CD4-positive, alpha-beta T cell treated with Interleukin-2 at 100 ng/mL for 4 hours (primary cell): Measurements from ENCODE around the gene PILRA.

Experiments used
- DNase-seq: peaks from one replicate; pipeline ENCODE4 v3.0.0-alpha.2; 2020; ENCODE audit warnings: low spot score

PILRA gene

DNA sequence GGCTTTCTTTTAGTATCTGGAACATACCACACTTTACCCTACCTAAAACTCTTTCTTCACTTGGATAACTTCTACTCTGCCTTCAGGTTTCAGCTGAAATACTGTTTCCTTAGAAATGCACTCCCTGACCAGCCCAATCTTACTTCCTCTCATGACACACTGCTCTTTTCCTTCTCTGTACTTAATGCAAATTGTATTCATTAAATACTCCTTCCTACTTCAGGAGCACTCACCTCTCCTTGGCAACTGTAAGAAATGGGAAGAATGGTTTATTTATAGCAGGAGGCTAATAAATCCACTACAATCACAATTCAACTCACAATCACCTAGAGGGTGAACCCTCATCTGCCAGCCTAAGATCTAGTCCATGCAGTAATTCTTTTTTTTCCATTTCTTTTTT lies 40.1 kb downstream of the PILRA start:
- no peak for DNase-seq

DNA sequence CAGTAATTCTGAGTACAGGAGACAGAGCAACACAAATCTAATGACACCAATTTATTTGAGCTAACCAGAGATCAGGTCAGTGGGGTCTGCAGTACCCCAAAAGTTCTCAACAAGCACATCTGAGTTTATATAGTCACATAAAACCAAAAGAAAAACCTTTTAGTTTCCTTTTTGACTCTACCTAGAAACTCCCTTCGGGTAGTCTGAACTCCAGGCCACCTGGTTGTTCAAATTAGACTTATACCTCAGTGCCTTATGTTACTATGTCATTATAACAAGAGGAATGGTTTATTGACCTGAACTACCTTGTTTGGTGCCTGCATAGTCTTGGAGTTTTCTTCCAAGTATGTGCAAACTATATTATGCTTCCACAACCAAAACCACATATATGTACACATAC lies 40.6 kb downstream of the PILRA start:
- no peak for DNase-seq

DNA sequence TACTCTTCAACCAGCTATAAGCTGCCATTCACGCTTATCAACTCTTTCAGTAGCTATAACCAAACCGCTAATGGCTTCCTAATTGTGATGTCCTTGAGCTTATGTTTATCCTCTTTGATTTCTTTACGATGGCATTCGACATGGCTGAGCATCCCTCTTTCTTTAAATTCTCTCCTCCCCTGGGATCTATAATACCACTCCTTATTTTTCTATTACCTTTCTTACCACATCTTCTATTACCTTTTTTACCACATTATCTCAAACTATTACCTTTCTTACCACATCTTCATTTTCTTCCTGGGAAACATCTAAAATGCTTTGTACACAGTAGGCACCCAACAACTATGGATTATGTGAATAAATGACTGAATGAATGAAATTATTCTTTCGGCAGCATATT lies 42.2 kb downstream of the PILRA start:
- no peak for DNase-seq

DNA sequence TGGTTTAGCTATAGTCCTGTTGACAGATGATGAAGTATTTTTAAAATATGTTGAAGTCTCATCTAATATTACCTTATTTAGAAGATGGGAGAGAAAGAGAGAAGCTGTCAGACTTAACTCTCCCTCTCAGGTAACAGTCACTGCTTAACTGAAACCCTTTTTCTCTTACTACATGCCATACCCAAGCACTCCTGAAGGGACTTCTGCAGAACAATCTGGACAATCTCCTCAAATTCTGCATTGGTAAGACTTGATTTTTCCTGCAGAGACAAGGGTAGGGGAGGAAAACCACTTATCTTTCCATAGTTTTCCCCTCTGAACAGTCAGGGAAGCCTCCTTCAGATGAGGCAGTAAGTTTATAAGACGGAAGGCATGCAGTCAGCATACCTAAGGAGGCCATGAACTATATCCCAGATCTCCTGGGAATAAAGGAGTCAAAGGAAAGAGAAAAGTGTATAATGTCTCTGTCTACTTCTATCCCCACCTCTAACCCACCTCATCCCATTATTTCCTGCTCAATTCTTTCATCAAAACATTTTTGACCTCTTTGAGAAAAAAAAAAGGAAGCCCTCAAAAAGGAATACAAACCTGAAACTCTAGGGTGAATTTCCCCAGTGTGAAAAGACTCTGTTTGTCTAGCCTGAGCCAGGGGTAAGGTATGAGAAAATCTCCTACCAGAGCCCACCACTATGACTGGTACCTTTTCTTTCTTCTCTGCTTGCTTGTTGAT lies 45.8 kb downstream of the PILRA start:
- no peak for DNase-seq

DNA sequence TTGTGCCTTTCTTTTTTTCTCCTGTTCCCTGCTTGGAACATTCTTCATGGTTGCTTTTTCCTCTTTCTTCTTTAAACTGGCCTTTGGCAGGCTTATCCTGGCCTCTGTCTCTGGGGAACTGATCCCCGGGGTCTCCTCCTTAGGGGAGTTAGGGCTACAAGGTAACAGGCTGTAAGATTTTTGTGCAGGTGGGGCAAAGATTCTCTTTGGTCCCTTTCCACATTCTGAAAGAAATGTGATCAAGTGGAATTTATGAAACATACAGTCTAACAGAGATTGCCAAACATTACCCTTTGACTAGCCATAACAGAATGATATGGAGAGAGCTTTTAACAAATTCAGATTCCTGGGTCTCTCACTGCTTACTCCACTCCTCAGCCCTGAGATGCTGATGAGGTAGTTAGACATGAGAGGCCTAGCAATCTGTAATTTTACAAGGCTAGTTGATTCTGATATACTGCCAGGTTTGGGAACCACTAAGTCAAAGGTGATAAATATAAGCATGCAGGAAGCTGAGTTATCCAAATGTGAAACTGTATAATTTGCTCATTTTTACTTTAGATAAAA lies 46.5 kb downstream of the PILRA start:
- DNase-seq: no peak

DNA sequence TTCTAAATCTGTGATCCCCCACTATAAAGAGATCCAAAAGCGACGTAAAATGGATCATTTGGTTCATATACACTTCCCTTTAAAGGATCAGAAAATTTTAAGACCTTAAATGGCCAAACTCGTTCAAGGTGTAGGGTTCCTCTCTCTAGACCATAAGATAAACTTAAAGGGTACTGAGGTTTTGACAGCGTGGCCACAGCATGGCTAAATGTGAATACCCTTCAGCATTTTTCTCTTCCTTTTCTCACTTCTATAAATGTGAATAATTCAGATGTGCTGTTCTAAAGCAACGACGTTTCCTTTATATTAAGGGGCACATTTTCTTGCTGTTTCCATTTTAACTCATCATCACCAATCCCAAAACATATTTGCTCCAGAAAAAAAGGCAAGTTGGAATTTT lies 50.0 kb downstream of the PILRA start:
- DNase-seq: no peak

DNA sequence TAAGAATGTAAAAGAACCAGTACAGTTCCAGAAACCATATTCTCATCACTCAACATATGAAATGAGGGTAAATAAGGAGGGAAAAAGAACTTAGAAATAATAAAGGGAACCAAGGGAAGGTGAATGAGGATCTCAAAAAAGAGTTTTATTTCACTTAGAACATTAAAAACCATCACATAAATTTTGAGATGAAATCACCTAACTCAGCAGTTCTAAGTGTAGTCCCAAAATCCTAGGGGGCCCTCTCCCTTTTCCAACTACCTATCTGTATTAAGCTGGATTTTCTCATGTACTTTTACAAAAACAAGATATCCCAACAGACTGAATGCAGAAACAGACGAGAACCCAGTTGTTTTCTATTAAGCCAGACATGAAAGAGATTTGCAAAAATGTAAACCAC lies 52.1 kb downstream of the PILRA start:
- DNase-seq: no peak

DNA sequence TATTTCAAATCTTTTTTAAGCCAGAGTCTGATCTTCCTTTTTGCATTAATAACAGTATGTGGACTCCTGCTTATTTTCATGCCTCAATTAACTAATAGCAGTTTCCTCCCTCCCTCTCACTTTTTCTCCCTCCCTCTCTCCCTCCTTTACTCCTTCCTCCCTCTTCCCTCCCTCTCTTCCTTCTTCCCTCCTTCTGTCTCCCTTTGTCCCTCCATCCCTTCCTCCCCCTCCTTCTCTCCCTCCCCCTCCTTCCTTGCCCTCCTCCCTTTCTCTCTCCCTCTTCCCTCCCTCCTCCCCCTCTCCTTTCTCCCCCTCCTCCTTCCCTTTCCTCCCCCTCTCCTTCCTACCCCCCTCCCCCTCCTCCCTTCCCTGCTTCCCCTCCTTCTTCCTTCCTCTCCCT lies 53.2 kb downstream of the PILRA start:
- DNase-seq: no peak

DNA sequence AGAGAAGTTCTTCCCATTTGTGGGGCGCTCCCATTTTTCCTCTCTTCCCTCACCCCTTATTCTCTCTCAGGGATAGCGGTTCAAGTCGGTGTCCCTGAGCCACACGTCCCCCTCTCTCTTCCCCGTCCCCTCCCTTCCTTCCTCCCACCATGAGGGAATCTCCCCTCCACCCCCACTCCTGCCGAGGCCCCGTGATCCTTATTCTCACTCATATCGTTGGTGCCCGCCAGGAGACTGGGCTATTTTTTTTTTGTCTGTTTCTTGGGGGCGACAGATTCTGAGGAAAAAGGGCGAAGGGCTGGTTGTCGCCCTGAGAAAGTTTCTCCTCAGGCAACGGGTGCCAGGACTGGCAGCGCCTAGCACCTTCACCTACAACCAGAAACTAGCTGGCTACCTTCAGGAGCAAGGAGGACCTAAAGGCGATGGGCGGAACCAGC lies 54.5 kb downstream of the PILRA start:
- no peak for DNase-seq

DNA sequence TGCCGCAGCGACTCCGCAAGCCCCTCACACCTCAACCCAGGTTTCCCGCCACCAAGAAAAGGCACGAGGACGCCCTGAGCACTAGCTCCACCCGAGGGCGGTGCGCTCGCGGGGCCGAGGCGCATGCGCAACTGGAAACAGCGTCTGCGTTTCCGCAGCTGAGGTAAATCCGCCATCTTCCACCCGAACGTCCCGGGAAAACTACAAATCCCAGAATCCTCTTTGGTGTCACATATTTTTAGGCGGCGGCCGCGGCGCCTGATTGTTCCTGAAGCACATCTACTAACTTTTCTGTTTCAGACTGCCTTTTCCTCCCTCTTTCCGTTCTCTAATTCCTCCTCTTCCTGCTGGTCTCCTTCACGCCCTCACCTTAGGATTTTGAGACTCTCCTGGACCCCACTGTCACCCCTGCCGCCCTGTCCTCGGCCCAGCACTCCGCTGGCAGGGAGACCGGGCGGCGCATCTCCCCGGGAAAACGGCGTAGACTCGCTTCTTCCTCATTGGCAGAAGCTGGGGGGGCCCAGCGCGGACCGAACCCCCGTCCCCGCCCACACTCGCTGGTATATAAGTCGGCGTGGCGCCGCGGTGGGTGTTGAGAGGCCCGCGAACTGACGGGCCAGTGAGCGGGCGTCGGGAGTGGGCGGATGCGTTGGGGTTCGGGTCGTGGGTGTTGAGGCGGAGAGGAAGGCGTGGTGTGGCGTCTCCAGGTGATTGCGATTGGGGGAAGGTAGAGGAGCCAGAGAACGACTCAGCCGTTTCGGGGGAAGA lies 55.1 kb downstream of the PILRA start, which contains the start of gene ZCWPW1:
ZCWPW1 (minus strand) TSS at position 505 of the 768 bp plus-strand sequence. CDS start 8,054 bp downstream, outside the sequence.
- DNase-seq: peak; percentile 98

DNA sequence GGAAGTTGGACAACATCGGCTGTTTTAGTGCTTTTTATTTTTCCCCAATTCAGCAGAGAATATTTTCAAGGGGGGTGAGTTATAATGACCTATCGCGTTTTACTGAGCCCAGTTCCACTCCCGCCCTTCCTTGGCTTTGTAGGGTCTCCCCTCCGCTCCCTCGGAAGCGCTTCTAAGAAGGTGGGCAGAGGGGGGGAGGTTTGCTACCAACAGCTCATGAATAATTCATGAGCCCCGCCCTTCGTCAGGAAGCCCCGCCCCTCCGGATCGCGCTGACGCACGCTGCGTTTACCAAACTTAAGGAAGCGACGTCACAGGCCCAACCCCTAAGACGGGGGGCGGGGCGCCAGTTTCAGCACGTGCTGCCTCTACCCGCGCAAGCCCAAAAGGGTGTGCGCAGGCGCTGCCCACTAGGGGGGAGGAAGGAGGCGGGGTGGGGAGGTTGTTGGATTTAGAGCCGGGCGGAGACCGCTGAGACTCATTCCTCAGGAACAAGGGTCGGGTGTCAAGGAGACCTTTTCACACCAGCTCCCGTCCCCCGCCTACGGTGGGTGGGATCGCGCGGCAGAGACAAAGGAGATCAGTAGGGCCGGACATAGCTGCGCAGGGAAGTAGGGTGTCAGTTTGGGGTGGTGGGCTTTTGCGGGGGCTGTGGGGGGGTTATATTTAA lies 55.8 kb downstream of the PILRA start:
- DNase-seq: peak; percentile 100

DNA sequence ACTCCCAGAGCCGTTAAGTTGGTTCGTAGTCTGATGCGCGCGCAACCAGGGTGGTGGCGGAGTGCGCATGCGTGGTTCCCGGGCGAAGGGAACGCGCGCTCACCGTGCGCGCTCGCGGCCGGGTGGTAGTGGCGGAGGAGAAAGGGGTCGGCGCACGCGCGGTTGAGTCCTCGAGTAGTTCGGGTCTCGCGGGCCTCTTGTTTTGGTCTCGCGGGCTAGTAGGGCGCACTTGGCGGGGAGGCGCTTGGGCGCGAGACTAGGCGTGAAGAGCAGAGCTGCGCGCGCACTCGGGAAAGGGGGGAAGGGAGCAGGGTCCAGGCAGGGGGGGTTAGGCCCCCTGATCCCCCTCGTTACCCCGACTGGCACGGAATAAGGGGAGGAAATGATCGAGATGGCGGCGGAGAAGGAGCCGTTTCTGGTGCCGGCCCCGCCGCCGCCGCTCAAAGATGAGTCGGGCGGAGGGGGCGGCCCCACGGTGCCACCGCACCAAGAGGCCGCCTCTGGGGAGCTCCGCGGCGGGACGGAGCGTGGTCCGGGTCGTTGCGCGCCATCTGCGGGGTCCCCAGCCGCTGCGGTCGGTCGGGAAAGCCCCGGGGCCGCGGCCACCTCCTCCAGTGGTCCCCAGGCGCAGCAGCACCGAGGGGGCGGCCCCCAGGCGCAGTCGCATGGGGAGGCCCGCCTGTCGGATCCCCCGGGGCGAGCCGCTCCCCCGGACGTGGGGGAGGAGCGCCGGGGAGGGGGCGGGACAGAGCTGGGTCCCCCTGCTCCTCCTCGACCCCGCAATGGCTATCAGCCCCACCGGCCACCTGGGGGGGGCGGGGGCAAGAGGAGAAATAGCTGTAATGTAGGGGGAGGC lies 56.6 kb downstream of the PILRA start, which contains the start of gene MEPCE:
MEPCE (plus strand) TSS at position 195 of the 856 bp plus-strand sequence; CDS start at position 383, 188 bp downstream.
- DNase-seq: peak; percentile 94

DNA sequence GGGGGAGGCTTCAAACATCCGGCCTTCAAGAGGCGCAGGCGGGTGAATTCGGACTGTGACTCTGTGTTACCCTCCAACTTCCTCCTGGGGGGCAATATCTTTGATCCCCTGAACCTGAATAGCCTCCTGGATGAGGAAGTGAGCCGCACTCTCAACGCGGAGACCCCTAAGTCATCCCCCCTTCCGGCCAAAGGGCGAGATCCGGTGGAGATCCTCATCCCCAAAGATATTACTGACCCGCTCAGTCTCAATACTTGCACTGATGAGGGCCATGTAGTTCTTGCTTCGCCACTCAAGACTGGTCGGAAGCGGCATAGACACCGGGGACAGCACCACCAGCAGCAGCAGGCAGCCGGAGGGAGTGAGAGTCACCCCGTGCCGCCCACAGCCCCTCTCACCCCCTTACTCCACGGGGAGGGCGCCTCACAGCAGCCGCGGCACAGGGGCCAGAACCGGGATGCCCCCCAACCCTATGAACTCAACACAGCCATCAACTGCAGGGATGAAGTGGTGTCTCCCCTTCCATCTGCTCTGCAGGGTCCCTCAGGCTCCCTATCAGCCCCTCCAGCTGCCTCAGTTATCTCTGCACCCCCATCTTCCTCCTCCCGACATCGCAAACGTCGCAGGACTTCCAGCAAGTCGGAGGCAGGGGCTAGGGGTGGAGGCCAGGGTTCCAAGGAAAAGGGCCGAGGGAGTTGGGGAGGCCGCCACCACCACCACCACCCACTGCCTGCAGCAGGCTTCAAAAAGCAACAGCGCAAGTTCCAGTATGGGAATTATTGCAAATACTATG lies 57.4 kb downstream of the PILRA start:
- peak; percentile 28 for DNase-seq

DNA sequence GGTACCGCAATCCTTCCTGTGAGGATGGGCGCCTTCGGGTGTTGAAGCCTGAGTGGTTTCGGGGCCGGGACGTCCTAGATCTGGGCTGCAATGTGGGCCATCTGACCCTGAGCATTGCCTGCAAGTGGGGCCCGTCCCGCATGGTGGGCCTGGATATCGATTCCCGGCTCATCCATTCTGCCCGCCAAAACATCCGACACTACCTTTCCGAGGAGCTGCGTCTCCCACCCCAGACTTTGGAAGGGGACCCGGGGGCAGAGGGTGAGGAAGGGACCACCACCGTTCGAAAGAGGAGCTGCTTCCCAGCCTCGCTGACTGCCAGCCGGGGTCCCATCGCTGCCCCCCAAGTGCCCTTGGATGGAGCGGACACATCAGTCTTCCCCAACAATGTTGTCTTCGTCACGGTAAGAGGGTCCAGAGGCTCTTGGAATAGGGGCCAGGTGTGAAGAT lies 58.0 kb downstream of the PILRA start:
- DNase-seq: no peak

DNA sequence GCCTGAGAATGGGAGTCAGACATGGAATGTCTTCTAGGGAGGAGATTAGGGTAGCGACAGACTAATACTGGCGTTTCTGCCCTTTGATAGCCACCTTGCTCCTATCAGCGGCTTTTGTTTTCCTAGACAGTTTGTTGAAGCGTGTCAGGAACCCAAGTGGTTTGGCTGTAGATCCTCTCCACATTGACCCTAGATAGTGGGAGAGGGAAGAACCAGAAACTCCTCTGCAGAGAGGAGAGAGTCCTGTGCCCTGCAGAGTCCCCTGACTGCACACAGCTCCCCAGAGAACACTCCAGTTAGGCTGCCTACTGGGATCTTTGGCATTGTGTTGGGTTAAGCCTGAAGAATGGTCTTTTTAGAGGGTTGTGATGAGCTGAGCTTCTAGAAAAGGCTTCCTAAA lies 58.8 kb downstream of the PILRA start:
- DNase-seq: no peak

DNA sequence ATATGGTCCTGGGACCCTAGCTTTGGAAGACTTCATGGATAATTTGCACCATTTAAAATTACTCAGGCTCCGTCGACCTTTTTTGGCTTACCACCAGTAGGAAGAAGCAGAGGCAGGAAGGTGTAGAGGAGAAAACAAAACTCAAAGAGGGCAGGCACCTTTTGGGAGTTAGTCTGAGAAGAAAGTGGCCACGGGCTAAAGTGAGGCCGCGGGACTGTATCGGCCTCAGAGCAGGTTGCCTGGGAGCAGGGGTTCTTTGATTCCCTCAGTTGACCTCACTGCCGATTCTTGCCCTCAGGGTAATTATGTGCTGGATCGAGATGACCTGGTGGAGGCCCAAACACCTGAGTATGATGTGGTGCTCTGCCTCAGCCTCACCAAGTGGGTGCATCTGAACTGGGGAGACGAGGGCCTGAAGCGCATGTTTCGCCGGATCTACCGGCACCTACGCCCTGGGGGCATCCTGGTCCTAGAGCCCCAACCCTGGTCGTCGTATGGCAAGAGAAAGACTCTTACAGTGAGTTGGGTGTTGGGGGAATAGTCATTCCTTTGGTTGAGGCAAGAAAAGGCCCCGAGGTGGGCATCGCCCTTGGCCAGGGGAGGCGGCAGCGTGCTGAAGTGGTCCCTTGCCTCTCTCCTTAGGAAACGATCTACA lies 59.5 kb downstream of the PILRA start:
- no peak for DNase-seq

DNA sequence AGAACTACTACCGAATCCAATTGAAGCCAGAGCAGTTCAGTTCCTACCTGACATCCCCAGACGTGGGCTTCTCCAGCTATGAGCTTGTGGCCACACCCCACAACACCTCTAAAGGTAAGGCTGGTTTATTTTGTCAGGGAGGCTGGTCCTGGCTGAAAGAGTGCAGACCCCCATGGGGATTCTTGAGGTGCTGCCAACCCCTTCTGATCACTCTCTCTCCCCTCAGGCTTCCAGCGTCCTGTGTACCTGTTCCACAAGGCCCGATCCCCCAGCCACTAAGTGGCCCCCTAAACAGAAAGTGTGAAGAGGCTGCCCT lies 59.9 kb downstream of the PILRA start:
- DNase-seq: no peak

DNA sequence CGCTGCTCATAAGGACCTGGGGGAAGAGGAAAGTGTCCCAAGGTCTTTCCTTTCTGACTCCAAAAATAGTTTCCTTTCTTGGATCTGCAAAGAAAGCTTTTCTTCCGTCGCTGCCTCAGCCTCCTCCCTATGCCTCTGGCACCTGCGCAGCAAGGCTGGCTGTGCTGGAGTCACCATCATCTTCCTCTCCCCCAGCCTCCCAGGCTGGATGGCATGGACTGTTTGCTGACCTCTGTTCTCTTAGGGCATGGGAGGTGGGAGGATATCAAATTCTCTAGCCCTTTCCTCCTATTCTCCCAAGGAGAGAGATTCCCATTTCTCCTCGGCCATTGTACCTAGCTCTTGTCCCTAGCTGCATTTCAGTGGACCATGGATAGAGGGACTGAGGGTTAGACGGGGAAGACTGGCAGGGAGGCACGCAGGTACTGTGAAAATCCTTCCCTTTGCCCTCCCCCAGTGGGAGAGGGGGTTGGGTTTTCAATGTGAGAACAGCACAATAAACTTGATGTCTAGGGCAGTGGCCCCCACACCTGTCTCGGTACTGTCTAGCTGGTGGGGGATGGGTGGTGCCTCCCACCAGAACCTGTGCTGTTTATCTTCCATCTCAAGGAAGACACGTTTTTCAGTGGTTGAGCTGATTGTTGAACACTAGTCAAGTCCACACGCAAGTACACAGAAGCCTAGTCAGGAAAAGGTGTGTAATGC lies 60.5 kb downstream of the PILRA start:
- no peak for DNase-seq

DNA sequence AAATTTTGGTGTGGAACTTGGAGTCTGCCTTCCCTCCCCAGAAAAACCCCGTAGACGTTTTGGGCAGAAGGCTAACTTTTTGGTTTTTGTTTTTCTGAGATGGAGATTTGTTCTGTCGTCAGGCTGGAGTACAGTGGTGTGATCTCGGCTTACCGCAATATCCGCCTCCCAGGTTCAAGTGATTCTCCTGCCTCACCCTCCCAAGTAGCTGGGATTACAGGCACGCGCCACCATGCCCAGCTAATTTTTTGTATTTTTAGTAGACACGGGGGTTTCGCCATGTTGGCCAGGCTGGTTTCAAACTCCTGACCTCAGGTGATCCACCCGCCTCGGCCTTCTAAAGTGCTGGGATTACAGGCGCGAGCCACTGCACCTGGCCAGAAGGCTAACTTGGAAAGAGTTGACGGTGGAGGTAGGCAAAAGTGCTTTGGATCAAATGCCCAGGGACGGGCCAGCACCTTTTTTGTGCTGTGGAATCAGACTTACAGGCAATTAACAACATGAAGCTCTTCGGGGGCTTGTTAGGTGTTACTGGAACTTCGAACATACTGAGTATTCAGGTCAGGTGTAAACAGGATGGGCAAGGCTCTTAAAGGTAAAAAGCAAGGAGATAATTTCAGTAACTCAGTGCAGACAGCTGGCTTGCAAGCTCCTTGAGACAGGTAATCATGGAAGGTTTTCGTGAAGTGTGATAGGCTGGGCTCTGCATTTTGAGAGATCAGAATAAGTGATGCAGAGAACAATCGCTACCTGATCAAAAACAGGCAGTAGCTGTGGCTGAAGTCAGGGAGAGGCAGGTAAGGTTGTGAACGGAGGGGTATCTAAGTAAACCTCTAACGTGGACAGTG lies 61.2 kb downstream of the PILRA start:
- no peak for DNase-seq
